Spleen (tissue), 7 donors: Measurements from ENCODE around the gene PRH2.

ENCODE experiments used
- CTCF ChIP-seq, 11 experiments: fragments of 200-600 bp in 7 of 11; fragments of 450-650 bp in 4 of 11; sonication (generic) in 4 of 11; IDR thresholded peaks in 8 of 11; conservative IDR thresholded peaks in 3 of 11; 1 replicate in 7 of 11; 2 replicates in 4 of 11; pipeline versions ENCODE4 v1.4.0 to v1.8.0; 2016 to 2021; ENCODE audit warnings: antibody characterized with exemption in 11 of 11, inconsistent platforms in 4 of 11, mild to moderate bottlenecking in 1 of 11
- POLR2A ChIP-seq, 3 donors: fragments of 450-650 bp; IDR thresholded peaks; one replicate each; pipeline ENCODE4 v1.5.1; 2017; ENCODE audit warnings: antibody characterized with exemption in 3 of 3, mild to moderate bottlenecking in 1 of 3
- POLR2AphosphoS5 ChIP-seq, 3 donors: sonication (generic); formaldehyde crosslinking; IDR thresholded peaks; one replicate each; pipeline ENCODE4 v1.5.1; 2017; ENCODE audit warnings: antibody characterized with exemption in 3 of 3
- donor health status: DM: no; HTN: no; CAD: no; lungs with moderate emphysema.
- donor health status: DM: no; HTN: no; CAD: no.
- donor health status: DM: no; HTN: no; CAD: no.

GRCh38 chr12:10928746-10929286 is at the start of gene PRH2:
- no peak for TF ChIP-seq CTCF (IDR thresholded peaks at IDR 0.05 in 8 of 11, conservative IDR thresholded peaks at IDR 0.05 in 3 of 11)
- no peak for TF ChIP-seq POLR2A (IDR thresholded peaks at IDR 0.05)
- no peak for TF ChIP-seq POLR2AphosphoS5 (IDR thresholded peaks at IDR 0.05)
